BE2C (cell line): ENCODE data around the gene NEGR1.

ENCODE experiments used
- DNase-seq: peaks from one replicate; pipeline ENCODE4 v3.0.0-alpha.2; 2020
- H3K27me3 ChIP-seq: fragments of 250-450 bp; sonication (Bioruptor Pico); 2 replicates; pipeline ENCODE4 v1.5.1; 2020; ENCODE audit warnings: mild to moderate bottlenecking
- H3K36me3 ChIP-seq: fragments of 250-450 bp; sonication (Bioruptor Pico); 2 replicates; pipeline ENCODE4 v1.5.1; 2020; ENCODE audit warnings: mild to moderate bottlenecking
- H3K4me1 ChIP-seq: fragments of 250-450 bp; sonication (Bioruptor Pico); 2 replicates; pipeline ENCODE4 v1.5.1; 2020
- H3K4me3 ChIP-seq: 2 replicates; pipeline ENCODE4 v1.5.1; 2011; ENCODE audit warnings: low read depth, low read length
- H3K9me3 ChIP-seq: fragments of 250-450 bp; sonication (Bioruptor Pico); 2 replicates; pipeline ENCODE4 v1.5.1; 2020
- CTCF ChIP-seq: IDR thresholded peaks from 2 replicates; pipeline ENCODE4 v1.5.1; 2012; ENCODE audit warnings: mild to moderate bottlenecking, low read depth, low read length

The NEGR1 gene

GRCh38 chr1:71721532-71721931, 560.8 kb downstream of the NEGR1 start:
- no peak for DNase-seq
- no peaks in the 10 kb centered on the region for H3K36me3 ChIP-seq
- H3K4me1 ChIP-seq: no peaks in the 10 kb centered on the region
- peak; percentile 30 for TF ChIP-seq CTCF
- no peak overlapping the region for H3K4me3 ChIP-seq
- H3K9me3 ChIP-seq: no peaks in the 10 kb centered on the region
- H3K27me3 ChIP-seq: no peaks in the 10 kb centered on the region

GRCh38 chr1:71719330-71719729, 563.0 kb downstream of the NEGR1 start:
- no peaks in the 10 kb centered on the region for H3K36me3 ChIP-seq
- H3K4me1 ChIP-seq: no peaks in the 10 kb centered on the region
- DNase-seq: no peak
- no peak for TF ChIP-seq CTCF
- no peak overlapping the region for H3K4me3 ChIP-seq
- no peaks in the 10 kb centered on the region for H3K27me3 ChIP-seq
- H3K9me3 ChIP-seq: no peaks in the 10 kb centered on the region

DNA sequence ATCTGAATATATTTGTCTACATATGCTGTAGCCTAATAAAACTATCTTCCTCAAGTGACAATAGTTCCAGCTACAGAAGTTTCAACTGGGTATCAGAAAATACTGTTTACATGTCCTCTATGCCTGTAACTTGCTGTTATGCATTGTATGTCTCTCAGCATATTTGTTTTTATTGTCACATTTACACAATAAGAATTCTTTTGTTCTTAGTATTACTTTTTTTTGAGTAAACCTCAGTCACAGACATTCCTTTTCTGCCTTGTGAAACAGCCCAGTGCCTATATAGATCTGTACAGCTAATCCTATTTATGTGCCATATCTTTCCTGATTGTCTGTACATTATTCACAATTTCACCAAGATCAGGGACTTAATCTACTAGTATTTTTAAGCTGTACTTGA, 565.2 kb downstream of the NEGR1 start:
- TF ChIP-seq CTCF: no peak
- Histone ChIP-seq H3K27me3 (no peaks in the 10 kb centered on the region), H3K9me3 (no peaks in the 10 kb centered on the region), H3K4me1 (no peaks in the 10 kb centered on the region), H3K4me3 (no peak overlapping the region), H3K36me3 (no peaks in the 10 kb centered on the region)
- DNase-seq: no peak

GRCh38 chr1:71711456-71711855, 570.9 kb downstream of the NEGR1 start:
- Histone ChIP-seq H3K27me3 (no peaks in the 10 kb centered on the region), H3K36me3 (no peaks in the 10 kb centered on the region), H3K9me3 (no peaks in the 10 kb centered on the region), H3K4me3 (no peak overlapping the region), H3K4me1 (no peaks in the 10 kb centered on the region)
- no peak for DNase-seq
- no peak for TF ChIP-seq CTCF

DNA sequence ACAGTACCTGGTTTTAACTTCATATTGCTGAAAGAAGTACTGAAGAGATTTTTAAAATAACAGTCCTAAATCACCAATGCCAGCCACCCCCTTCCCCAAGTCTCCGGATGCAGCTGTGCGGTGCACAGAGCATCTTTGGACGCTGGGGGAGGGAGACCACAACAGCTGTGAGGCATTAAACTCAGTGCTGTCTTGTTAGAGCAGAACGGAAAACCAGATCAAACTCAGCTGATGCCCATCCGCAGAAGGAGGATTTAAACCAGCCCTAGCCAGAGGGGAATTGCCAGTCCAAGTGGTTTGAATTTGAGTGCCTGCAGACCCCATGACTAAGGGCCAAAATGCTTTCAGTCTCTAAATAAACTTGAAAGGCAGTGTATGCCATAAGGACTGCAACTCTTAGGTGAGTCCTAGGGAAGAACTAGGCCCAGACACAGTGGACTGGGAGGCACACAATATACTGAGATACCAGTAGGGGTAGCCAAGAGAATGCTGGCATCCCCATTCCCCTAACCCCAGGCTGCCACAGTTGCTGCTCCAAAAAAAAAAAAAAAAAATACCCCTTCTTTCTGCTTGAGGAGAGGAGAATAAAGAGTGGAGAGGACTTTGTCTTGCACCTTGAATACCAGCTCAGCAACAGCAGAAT, 576.2 kb downstream of the NEGR1 start:
- no peaks in the 10 kb centered on the region for H3K4me1 ChIP-seq
- no peak overlapping the region for H3K4me3 ChIP-seq
- H3K9me3 ChIP-seq: no peaks in the 10 kb centered on the region
- DNase-seq: peak; percentile 18
- H3K27me3 ChIP-seq: no peaks in the 10 kb centered on the region
- TF ChIP-seq CTCF: no peak
- H3K36me3 ChIP-seq: no peaks in the 10 kb centered on the region

- no peaks in the 10 kb centered on the region for H3K4me1 ChIP-seq
- H3K4me3 ChIP-seq: no peak overlapping the region
- no peaks in the 10 kb centered on the region for H3K9me3 ChIP-seq
- DNase-seq: no peak
- no peaks in the 10 kb centered on the region for H3K27me3 ChIP-seq
- H3K36me3 ChIP-seq: no peaks in the 10 kb centered on the region
- no peak for TF ChIP-seq CTCF
Observed at GRCh38 chr1:71698186-71698585, 584.2 kb downstream of the NEGR1 start.
